Amniotic stem cell (primary cell): ENCODE results near the gene CLSTN3.

Source experiments
- DNase-seq: peaks from one replicate; lab custom pipeline; 2025; lab: John Stamatoyannopoulos, UW

Gene CLSTN3

DNA sequence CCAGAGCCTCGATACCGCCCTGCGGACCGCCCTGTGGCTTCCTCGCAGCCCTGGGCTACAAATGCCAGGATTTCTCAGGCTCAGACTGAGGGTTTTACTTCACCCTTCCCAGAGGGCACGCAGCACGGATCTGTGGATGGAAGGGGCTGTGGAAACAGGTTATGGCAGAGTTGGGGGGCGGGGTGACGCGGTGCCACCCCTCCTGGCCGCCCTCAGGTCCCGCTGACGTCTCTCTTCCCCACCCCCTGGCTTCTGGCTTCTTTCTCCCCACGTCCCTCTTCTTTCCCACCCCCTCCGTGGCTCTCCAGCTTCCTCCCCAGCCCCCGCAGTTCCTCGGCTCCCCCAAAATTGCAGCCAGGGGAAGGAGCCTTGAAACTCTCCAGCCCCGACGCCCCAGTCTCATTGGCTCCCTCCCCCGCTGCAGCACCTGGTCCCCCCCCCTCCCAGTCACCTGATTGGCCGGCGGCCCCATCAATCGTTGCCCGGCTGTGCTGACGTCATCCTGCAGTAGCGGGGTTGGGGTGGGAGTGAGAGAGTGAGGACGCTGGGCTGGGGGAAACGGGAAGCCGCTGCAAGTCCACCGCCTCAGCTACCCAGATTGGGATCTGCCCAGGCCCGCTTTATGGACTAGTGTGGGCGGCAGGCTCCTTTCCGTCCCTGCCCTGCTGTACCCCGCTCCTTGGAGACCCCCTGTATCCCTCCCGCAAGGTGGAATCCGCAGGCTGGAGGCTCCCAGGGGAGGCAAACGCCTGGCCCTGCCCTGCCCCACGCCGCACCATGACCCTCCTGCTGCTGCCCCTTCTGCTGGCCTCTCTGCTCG lies at the start of gene CLSTN3:
Gene CLSTN3 (plus strand): TSS at position 500 of the 820 bp plus-strand sequence. CDS start 278 bp downstream, at position 778.
- peak; percentile 43 for DNase-seq

DNA sequence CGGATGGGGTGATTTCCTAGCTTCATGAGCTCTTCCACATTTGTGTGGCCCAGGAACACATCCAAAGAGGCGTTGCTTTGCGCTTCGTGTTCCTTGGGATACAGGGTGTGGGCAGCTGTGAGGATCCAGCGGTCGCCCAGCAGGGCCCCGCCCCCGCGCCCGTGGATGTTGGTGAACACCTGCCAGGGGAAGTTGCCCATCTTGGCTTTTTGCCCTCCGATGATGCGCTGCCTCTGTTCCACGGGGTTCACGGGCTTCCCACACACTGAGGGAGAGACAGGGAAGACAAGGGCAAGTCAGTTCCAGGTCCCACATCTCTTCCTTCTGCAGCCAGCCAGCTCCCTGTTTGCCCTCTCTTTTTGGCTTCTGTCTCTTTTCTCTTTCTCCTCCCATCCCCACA lies 49.1 kb upstream of the CLSTN3 start:
- no peak for DNase-seq

DNA sequence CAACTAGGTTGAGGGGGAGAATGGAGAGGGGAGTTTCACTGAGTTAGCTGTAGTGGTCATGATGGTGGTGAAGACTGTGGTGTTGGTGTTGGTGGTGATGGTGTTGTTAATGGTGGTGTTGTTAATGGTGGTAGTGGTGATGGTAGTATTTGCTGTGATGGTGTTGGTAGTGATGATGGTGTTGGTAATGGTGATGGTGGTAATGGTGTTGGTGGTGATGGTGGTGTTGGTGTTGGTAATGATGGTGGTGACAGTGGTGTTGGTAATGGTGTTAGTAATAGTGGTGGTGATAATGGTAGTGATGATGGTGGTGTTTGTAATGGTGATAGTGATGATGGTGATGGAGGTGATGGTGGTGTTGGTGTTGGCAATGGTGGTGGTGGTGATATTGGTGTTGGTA lies 47.0 kb upstream of the CLSTN3 start:
- no peak for DNase-seq

DNA sequence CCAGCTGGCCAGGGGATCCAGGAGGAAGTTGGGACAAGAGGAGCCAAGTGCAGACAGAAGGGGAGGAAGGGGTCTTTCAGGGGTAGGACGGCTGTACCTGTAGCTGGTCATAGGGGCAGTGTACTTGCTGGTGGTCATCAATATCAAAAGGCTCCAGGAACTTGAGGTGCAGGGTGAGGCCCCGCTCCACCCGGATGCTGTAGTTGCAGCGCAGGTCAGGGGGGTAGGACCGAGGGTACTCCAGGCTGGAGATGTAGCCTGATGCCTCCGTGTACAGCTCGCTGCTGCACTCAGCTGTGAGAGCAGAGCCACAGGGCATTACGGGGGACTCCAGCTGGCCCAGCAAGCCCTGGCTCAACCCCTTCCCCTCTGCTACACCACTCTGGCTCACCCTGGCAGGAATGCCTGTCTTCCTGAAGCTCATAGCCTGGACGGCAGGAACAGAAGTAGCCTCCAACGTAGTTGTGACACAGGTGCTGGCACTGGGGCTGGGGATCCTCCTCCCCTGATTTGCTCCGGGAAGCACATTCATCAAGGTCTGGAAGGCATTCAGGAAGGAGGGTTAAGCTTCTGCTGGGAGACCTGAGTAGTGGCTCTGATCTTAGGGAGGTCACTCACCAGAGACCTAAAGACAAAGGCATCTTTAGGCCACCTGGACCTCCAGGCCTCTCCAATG lies 40.8 kb upstream of the CLSTN3 start:
- no peak for DNase-seq

DNA sequence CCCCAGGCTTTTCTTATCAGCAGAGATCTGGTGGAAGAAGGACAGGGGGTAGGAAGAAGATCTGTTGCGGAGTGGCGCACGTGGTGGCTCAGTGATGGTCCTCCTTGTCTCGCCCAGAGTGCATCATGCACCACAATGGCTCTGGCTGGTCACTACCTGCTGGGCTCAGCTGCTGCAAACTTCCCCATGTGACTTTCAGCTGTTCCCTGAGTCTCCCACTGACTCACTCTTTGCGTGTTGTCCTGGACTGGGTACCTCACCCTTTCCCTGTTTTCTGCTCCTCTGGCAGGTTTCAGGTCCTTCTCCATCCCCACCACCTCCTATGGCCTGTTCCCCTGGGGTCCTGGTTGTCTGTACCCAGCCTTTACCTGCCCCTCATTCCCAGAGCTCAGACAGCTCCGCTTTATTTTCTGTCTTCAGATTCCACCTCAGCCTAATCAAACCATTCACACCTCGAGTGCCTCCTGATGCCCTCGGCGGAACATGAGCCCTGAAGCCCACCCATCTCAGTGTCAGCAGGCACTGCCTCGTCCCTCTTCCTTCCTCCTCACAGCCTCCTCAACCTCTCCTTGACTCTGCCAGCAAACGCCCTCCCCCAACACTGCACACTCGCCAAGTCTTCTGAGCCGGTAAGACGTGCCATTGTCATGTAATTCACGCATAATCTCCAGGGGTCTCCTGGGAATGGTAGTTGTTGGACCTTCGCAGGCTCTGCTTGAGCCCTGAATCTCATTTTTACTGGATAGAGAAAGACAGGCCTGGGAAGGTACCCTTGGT lies 39.8 kb upstream of the CLSTN3 start:
- no peak for DNase-seq

DNA sequence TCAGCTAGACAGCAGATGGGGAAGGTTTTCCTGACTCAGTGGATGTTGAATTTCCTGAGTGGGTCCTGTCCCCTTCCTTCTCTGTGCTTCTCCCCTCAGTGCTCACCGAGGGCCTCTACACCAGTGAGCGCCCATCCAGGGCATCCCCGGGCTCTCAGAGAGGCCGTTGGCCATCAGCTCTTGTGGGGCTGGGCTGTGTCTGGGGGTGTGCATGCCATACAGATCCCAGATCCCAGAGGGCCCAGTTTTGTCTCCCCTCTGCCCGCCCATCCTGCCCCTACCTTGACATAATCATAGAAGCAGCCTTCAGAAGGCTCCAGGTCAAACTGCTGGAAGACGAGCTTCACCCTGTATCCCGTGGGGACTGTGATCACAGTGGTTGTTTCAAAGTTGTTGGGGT lies 39.0 kb upstream of the CLSTN3 start:
- DNase-seq, result no peak

DNA sequence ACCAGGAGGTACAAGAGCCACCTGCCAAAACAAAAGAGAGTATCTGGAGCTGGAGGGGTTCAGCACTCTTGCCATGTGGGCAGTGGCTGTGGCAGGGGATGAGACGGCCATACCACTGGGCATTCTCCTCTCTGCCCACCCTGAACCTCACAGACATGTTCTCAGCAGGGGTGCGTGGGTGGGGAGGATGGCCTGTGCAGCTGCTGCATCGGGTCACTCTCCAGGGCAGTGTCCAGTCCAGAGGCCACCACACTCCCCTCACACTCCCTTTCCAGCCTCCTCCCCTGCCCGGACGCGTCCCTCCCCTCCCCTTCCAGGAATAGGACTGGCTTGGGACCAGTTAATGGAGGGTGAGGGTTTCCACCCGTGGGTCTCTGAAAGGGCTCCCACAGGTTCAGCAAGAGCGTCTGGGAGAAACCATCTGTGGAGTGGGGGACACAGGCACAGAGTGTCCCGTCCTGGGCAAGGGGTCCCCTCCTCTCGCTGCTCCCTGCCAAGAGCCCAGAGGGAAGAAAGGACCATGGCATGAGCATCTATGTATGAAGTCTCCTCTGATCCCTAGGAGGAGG lies 38.4 kb upstream of the CLSTN3 start:
- DNase-seq, result no peak

DNA sequence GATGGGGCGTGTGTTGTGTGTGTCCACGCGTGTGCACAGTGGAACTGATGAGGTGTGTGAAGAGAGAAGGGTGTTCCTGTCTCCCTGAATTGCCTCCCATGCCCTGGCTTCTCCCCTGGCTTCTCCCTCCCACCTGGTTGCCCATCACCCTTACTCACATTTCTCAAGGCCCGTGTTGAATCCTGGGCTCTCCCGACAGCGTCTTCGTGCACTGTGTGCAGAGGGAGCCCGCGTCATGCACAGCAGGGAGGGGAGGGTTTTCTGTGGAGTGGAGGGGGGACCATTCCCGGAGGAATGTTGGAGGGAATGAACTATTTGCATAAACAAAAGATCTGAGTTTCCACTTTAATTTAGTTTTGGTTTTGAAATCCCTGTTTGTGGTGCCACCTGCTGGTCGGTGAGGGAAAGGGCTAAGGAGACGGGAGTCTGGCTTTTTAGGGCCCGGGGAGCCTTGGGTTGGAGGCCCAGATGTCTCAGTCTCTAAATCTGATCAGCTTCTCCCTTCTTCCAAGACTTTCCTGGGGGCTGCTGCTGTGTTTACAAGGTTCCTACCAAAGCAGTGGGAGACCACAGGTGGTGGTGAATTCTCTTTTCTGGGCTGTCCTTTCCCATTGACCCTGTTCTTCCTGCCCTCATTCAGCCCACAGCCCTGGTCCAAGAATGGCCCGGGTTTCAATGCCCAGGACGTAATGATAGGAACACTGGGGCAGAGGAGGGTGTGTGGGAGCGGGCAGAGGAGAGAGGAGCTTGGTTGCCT lies 37.8 kb upstream of the CLSTN3 start, which contains the start of gene C1R:
Gene C1R (minus strand): TSS at position 217 of the 757 bp plus-strand sequence. CDS start 57 bp downstream, at position 160.
- DNase-seq, result peak; percentile 30

DNA sequence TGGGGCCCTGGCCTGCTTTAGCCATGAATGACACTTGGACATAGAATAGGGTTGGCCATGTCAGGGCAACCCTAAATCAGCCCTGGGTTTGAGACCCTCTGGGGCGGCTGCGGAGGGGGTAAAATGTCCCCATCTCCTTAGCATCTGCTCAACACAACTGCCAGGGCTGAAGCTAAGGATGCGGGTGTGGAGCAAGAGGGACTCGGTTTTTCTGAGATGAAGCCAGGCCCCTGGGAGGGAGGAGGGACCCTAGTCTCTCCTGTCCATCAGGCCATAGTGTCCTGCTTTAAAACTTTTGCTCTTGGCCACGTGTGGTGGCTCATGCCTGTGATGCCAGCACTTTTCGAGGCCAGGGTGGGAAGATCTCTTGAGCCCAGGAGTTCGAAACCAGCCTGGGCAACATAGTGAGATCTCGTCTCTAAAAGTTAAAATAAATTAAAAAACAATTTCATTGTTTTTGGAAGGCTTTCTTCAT lies 37.1 kb upstream of the CLSTN3 start:
- DNase-seq, result no peak

DNA sequence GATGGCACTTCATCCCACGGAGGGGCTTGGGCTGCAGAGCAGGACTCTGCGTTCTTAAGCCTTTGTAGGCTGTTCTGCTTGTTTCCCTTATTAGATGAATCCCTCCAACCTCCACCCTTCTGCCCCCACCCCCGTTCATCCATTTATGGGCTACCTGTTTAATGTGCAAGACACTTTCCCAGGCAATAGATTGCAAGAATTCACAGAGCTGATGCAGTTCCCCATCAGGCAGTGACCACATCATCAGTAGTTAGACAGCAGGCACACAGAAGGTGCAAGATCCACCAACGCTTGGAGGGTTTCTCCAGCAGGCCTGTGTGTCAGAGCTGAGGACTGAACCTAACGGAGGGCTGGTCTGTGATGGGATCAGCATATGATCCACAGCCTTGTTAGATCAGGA lies 36.7 kb upstream of the CLSTN3 start:
- DNase-seq, result no peak

DNA sequence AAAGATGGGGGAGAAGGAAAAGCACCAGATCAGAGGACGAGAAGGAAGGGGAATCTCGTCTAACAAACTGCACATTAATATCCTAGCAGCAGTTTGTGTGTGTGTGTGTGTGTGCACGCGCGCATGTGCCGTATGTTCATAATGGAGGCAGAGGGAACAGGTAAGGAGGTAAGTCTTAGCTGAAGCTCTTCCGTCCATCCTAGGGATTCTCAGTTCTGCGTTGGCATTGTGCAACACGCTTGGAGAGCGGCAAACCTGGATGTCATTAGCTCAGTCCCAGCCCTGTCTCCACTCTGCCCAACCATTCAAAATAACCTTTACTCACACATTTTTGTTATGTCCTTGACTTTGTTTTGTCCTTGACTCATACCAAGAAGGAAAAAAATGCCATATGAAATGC lies 36.3 kb upstream of the CLSTN3 start:
- DNase-seq, result no peak

DNA sequence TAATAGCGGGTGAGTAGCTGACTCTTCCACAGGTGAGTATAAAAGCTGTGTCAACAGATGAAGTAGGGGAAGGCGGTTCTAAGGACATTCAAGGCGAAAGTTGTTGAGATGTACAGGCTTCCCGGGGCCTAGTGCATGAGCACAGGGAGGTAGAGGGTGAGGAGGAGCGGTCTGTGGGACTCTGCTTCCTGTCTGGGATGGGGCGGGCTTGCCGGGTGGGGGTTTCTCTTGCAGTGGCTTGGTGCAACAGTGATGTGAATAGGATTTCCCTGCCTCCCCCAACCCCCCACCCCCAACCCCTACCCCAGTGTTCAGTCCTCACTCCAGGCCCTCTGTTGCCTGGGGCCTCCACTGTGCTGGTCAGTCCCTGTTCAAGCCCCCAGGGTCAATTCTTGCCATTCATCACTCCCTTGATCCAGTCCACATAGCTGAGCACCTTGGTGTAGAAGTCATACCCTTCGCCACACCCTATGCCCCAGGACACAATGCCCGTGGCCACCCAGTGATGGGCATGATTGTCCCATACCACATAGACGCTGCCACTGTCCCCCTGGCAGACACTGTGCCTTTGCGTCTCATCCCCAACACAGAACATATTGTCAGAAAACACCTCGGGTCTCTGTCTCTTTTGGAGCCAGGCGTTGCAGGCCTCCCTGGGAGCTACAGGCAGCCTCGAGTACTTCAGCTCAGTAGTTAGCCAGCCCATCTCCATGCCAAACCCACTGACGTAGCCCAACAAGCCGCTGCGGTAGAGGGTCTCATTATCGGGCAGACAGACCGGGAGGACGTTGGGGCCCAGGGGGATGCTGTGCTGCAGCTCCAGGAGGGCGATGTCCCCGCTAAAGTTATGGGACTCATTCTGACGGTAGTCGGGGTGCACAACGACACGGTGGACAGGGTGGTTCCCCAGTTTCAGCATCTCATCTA lies 33.9 kb upstream of the CLSTN3 start:
- no peak for DNase-seq

DNA sequence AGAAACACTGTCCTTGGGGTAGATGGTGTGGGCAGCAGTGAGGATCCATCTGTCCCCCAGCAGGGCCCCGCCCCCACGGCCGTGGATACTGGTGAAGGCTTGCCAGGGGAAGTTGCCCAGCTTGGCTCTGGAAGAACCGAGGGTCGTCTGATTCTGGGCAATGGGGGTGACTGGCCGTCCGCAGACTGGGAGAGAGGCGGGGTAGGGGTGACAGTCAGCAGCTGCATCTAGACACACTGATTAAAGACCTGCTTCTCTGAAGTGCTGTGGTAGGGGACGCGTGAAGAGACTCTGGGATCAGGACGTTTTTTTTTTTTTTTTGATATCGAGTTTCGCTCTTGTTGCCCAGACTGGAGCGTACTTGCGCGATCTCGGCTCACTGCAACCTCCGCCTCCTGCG lies 33.2 kb upstream of the CLSTN3 start:
- no peak for DNase-seq

DNA sequence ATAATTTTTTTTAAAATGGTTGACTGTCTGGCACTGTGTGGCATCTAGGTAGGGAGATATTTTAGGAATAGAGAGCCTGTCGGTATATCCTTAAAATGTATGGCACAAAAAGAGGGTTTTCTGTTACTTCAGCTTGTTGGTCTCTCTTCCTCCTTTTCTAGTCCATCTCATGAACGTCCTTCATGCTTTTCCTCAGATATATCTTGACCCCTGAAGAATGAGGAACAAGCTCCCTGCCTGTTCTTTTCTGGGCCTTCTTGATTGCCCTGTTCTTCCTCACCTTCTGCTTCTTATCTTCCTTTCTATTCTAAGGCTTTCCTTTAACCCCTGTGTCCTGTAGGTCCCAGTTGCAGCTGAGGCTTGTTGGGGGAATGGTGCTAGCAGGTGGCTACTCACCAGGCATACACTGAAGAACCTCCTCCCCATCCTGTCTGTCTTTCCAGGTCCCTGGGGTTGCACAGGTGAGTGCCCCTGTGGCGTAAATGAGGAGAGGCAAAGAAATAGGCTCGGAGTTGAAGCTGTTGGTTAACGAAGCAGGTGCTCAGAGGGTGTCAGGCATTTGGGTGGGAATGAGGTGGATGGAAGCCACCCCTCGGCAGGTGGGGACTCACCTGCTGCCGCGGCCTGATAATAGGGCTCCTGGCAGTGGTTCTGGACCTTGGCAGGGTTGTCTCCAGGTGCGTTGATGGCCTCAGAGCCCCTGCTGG lies 30.7 kb upstream of the CLSTN3 start:
- DNase-seq, result no peak

DNA sequence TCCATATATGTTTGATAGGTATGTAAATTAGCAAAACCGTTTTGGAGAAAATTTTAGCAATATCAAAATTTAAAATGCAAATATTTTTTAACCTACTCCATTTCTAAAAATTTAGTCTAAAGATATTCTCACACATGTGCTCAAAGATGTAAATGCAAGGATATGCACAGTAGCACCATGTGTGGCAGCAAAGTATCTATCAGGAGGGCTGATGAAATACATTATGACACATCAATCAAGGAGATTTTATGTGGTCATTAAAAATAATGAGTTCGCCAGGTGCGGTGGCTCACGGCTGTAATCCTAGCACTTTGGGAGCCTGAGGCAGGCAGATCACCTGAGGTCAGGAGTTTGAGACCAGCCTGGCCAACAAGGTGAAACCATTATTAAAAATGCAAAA lies 29.9 kb upstream of the CLSTN3 start:
- no peak for DNase-seq

DNA sequence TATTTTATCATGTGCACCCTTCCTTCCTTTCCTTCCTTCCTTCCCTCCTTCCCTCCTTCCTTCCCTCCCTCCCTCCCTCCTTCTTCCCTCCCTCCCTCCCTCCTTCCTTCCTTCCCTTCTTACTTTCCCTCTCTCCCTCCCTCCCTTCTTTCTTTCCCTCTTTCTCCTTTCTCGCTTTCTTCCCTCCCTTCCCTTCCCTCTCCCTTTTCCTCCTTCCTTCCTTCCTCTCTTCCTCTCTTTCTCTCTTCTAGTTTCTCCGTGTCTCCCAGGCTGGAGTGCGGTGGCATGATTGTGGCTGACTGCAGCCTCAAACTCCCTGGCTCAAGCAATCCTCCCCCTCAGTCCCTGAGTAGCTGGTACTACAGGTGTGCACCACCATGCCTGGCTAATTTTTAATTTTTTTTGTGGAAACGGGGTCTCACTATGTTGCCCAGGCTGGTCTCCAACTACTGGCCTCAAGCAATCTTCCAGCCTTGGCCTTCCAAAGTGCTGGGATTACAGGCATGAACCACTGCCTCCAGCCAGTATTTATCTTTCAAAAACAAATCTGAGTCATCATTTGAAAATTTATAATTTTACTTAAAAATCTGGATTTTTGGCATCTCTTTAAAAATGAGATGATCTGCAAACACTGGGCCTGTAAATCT lies 29.0 kb upstream of the CLSTN3 start:
- no peak for DNase-seq

DNA sequence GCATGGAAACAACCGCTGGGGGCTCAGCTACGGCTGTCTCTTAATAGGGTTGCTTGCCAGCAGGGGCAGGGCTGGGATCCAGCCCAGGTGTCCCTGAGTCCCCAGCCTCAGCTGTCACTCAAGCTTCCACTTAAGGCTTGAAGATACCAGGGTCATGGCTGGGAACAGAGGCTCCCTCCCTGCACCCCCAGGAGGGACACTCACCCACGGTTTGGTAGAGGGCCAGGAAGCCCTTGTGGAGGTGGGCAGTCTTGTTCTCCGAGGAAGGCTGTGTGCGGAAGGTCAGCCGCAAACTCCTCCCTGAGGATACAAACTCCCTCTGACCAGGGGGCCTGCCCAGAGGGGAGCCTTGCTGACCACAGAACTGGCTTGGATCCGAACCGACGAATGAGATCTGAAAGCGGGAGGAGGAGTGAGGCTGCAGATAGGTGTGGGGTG lies 28.5 kb upstream of the CLSTN3 start:
- no peak for DNase-seq

DNA sequence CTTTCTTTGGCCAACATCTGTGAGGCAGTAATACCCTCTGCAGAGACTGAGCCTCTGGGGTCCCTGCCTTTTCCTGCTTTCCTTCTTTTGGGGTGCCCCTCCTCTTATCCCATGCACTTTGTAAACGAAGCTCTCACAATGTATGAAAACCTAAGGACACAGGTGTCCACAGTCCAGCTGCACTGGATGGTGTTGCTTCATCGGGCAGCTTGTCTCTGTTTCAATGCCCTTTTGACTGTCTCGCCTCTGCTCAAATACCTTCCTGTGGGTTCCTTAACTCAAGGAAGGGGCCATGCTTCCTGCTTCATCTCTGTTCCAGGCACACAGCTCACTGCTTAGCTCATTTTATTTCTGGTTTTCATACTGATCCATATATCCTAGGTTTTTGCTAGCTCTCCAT lies 27.6 kb upstream of the CLSTN3 start:
- DNase-seq, result no peak
